Tibial artery (tissue), 4 donors: ENCODE measurements around the gene LPP.

Experiments used
- DNase-seq, 2 donors: peaks; one replicate each; pipeline ENCODE4 v3.0.0-alpha.2; 2019
- H3K27ac ChIP-seq, 2 donors: fragments of 200-600 bp; sonication (generic) in 1 of 2; 1 replicate in 1 of 2; 2 replicates in 1 of 2; pipeline ENCODE4 v1.5.1; 2018 to 2019; ENCODE audit warnings: mild to moderate bottlenecking in 1 of 2
- H3K27me3 ChIP-seq, 2 donors: fragments of 200-600 bp; sonication (generic) in 1 of 2; one replicate each; pipeline versions ENCODE4 v1.5.1 to v1.6.0; 2016 to 2019
- H3K36me3 ChIP-seq, 3 donors: fragments of 200-600 bp; sonication (generic) in 2 of 3; one replicate each; pipeline ENCODE4 v1.5.1; 2016 to 2019; ENCODE audit warnings: mild to moderate bottlenecking in 2 of 3
- H3K4me1 ChIP-seq, 4 donors: fragments of 200-600 bp; sonication (generic) in 2 of 4; 1 replicate in 3 of 4; 2 replicates in 1 of 4; pipeline ENCODE4 v1.5.1; 2016 to 2019
- H3K4me3 ChIP-seq, 2 donors: fragments of 200-600 bp; sonication (generic) in 1 of 2; 1 replicate in 1 of 2; 2 replicates in 1 of 2; pipeline ENCODE4 v1.5.1; 2018 to 2019; ENCODE audit warnings: mild to moderate bottlenecking in 2 of 2
- H3K9me3 ChIP-seq, 3 donors: fragments of 200-600 bp; sonication (generic) in 1 of 3; one replicate each; pipeline ENCODE4 v1.5.1; 2016 to 2019
- CTCF ChIP-seq, 2 experiments: fragments of 200-600 bp in 1 of 2; fragments of 450-650 bp in 1 of 2; IDR thresholded peaks; one replicate each; pipeline ENCODE4 v1.5.1; 2017 to 2019; ENCODE audit warnings: antibody characterized with exemption in 2 of 2, mild to moderate bottlenecking in 1 of 2, moderate library complexity in 1 of 2
- intact Hi-C: fragments of 100-400 bp; cut with DNase I; formaldehyde crosslinking; loops from one replicate; pipeline ENCODE4 v1.15.0; 2023; ENCODE audit warnings: low total_unique reads

The LPP gene

GRCh38 chr3:188165596-188165995 lies 11.6 kb downstream of the LPP start:
- DNase-seq, result no peak
- Histone ChIP-seq H3K4me3 (no peak overlapping the region), H3K27me3 (no peaks in the 10 kb centered on the region), H3K4me1 (peaks cover 0 to 100% (median 67%) of the 10 kb centered on the region in 4 donors), H3K9me3 (no peaks in the 10 kb centered on the region), H3K27ac (peak overlapping the region; percentile 59 to 96), H3K36me3 (no peaks in the 10 kb centered on the region)
- intact Hi-C loops, result no loop called here
- no peak for TF ChIP-seq CTCF (IDR thresholded peaks at IDR 0.05)

- H3K9me3 ChIP-seq, result no peaks in the 10 kb centered on the region
- intact Hi-C loops, result no loop called here
- peak overlapping the region; percentile 59 to 96 for H3K27ac ChIP-seq
- DNase-seq, result no peak
- no peaks in the 10 kb centered on the region for H3K27me3 ChIP-seq
- no peaks in the 10 kb centered on the region for H3K36me3 ChIP-seq
- peaks cover 0 to 100% (median 71%) of the 10 kb centered on the region in 4 donors for H3K4me1 ChIP-seq
- H3K4me3 ChIP-seq, result no peak overlapping the region
- no peak for TF ChIP-seq CTCF (IDR thresholded peaks at IDR 0.05)
These were observed 12.5 kb downstream of the LPP start for GRCh38 chr3:188166441-188166840.

- Histone ChIP-seq H3K9me3 (no peaks in the 10 kb centered on the region), H3K4me3 (no peak overlapping the region), H3K27me3 (no peaks in the 10 kb centered on the region), H3K36me3 (no peaks in the 10 kb centered on the region), H3K4me1 (peaks cover 4 to 100% (median 71%) of the 10 kb centered on the region in 4 donors), H3K27ac (peak overlapping the region; percentile 69 to 96)
- intact Hi-C loops, result no loop called here
- no peak for DNase-seq
- TF ChIP-seq CTCF (IDR thresholded peaks at IDR 0.05), result no peak
These were observed 14.2 kb downstream of the LPP start for GRCh38 chr3:188168186-188168585.

- Histone ChIP-seq H3K36me3 (no peaks in the 10 kb centered on the region), H3K27ac (peak overlapping the region; percentile 69 to 96), H3K4me1 (peaks cover 4 to 100% (median 69%) of the 10 kb centered on the region in 4 donors), H3K9me3 (no peaks in the 10 kb centered on the region), H3K4me3 (no peak overlapping the region), H3K27me3 (no peaks in the 10 kb centered on the region)
- intact Hi-C loops, result no loop called here
- TF ChIP-seq CTCF (IDR thresholded peaks at IDR 0.05), result no peak
- DNase-seq, result no peak
These were observed 14.7 kb downstream of the LPP start for GRCh38 chr3:188168648-188169047.

- Histone ChIP-seq H3K36me3 (no peaks in the 10 kb centered on the region), H3K9me3 (no peaks in the 10 kb centered on the region), H3K27ac (peak overlapping the region; percentile 69 to 96), H3K4me3 (no peak overlapping the region), H3K27me3 (no peaks in the 10 kb centered on the region), H3K4me1 (peaks cover 4 to 100% (median 66%) of the 10 kb centered on the region in 4 donors)
- DNase-seq, result peak in 1 of 2 donors; percentile 70
- TF ChIP-seq CTCF (IDR thresholded peaks at IDR 0.05), result no peak
- intact Hi-C loops, result loop anchor here (5.0 kb wide), 1 partner anchor 97 kb away; no protein-coding TSS in a partner anchor
These were observed 16.0 kb downstream of the LPP start for GRCh38 chr3:188169830-188170455.
